LNCAP (cell line): ENCODE results near the gene RGL1.

Experiments
- CTCF ChIP-seq: fragments of 450-650 bp; IDR thresholded peaks from 2 replicates; pipeline ENCODE4 v1.5.1; 2017; ENCODE audit warnings: mild to moderate bottlenecking

RGL1 gene

DNA sequence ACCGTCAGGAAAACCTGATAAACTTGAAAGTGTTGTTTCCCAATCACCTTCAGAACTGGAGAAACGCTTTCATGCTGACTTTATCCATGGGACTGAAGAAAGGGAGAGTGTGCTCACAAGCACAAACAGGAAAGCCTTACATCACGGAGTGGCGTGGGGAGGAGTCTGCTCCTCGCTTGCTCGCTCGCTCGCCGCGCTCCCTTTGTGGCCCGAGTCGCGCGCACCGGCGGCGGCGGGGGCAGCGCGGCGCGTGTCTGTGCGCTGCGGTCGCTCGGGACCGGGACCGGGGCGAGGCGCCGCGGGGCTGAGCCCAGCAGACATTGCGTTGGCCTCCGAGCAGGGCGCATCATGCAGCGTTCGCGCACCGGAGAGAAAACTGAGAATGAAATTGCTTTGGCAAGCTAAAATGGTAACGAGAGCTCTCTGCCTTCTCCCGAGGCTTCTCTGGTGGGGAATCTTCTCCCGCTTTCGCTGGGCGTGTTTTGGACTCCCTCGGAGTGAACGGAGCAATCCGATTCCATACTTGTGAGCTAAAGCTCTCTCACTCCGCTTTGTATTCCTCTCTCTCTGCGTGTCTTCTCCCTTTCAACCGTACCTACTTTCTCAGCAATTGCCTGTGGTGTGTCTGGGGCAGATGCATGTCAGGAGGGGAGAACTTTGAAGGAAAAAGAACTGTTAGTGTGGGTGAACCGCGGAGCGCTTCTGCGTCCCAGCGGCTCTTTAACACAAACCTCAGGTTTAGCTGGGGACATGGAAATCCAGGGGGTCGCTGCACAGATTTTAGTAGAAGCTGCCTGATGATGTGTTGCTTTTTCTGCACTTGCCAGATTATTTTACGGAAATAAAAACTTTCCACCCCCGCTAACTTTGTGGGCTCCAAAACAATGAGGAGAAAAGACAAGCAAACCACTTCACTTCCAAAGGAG, at the start of gene RGL1:
TSS of gene RGL1 (plus strand) at position 205 of the 926 bp plus-strand sequence. CDS start at position 383, 178 bp downstream.
- TF ChIP-seq CTCF, result no peak

GRCh38 chr1:183756326-183756725, 48.6 kb upstream of the RGL1 start:
- no peak for TF ChIP-seq CTCF

GRCh38 chr1:183757061-183757460, 47.9 kb upstream of the RGL1 start:
- TF ChIP-seq CTCF, result no peak

- TF ChIP-seq CTCF, result no peak
Measured at GRCh38 chr1:183758913-183759312, 46.0 kb upstream of the RGL1 start.

DNA sequence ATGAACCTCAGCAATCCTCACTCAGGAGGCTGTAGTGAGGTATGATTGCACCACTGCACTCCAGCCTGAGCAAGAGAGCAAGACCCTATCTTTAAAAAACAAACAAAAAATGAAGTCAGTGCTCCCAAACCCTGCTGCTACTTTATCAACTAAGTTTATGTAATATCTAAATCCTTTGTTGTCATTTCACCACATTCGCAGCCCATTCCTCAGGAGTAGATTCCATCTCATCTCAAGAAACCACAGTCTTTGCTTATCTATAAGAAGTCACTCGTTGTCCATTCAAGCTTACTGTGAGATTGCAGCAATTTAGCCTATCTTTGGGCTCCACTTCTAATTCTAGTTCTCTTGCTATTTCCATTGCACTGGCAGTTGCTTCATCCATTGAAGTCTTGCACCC, 44.3 kb upstream of the RGL1 start:
- TF ChIP-seq CTCF, result no peak

DNA sequence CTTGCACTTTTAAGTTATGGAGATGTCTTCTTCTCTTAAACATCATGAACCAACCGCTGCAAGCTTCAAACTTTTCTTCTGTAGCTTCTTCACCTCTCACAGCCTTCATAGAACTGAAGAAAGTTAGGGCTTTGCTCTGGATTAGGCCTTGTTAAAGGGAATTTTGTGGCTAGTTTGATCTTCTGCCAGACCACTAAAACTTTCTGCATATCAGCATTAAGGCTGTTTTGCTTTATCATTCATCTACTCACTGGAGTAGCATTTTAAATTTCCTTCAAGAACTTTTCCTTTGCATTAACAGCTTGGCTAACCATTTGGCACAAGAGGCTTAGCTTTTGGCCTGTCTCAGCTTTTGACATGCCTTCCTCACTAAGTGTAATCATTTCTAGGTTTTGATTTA, 43.0 kb upstream of the RGL1 start:
- no peak for TF ChIP-seq CTCF

- no peak for TF ChIP-seq CTCF
Measured at GRCh38 chr1:183764981-183765380, 39.9 kb upstream of the RGL1 start.
